ENCODE measurements around the gene SEMA4A.
"Not testable (repeated sequence)": the region's sequence is repeated elsewhere in the genome, so short reads cannot be mapped to it uniquely, and the experiment has no call there.

SEMA4A gene

GRCh38 chr1:156153362-156153761, at the start of gene SEMA4A:
TSS of gene SEMA4A (plus strand) at chr1:156153585. CDS start at chr1:156154579, 994 bp downstream.
- DNase-seq: no peak

- DNase-seq: no peak
These were observed 49.1 kb upstream of the SEMA4A start for GRCh38 chr1:156104065-156104810.

- no peak for DNase-seq
These were observed 48.2 kb upstream of the SEMA4A start for GRCh38 chr1:156104861-156105832.

- no peak for DNase-seq
These were observed 46.5 kb upstream of the SEMA4A start for GRCh38 chr1:156106624-156107488.

- no peak for DNase-seq
These were observed 45.3 kb upstream of the SEMA4A start for GRCh38 chr1:156108057-156108456.

GRCh38 chr1:156108664-156109241, 44.6 kb upstream of the SEMA4A start:
- DNase-seq: no peak

- no peak for DNase-seq
These were observed 43.1 kb upstream of the SEMA4A start for GRCh38 chr1:156110252-156110651.

- DNase-seq: no peak
These were observed 41.9 kb upstream of the SEMA4A start for GRCh38 chr1:156111355-156111962.

GRCh38 chr1:156112276-156113137, 40.9 kb upstream of the SEMA4A start:
- DNase-seq: no peak

GRCh38 chr1:156113282-156113950, 40.0 kb upstream of the SEMA4A start:
- DNase-seq: no peak

- no peak for DNase-seq
These were observed 39.1 kb upstream of the SEMA4A start, which contains the start of gene LMNA for GRCh38 chr1:156114101-156114918. TSS of gene LMNA (plus strand) at chr1:156114711. CDS start at chr1:156114919, 208 bp downstream.

- DNase-seq: no peak
These were observed 38.4 kb upstream of the SEMA4A start for GRCh38 chr1:156114919-156115513.

- no peak for DNase-seq
These were observed 37.6 kb upstream of the SEMA4A start for GRCh38 chr1:156115514-156116374.

GRCh38 chr1:156116731-156117130, 36.7 kb upstream of the SEMA4A start:
- DNase-seq: not testable (repeated sequence)

GRCh38 chr1:156117414-156118176, 35.8 kb upstream of the SEMA4A start:
- no peak for DNase-seq

- no peak for DNase-seq
These were observed 35.1 kb upstream of the SEMA4A start for GRCh38 chr1:156118177-156118868.

Data from NCI-H524 treated with DMSO at 0.1 percent for 48 hours (cell line).